HG03135 (cell line): ENCODE measurements around the gene GSTCD.

Experiments
- ATAC-seq: cut with Tn5 transposase; IDR thresholded peaks from one replicate; pipeline ENCODE4 v1.9.1; 2021; ENCODE audit warnings: mild to moderate bottlenecking, moderate library complexity; ENCODE audit not compliant: unreplicated experiment

The GSTCD gene

DNA sequence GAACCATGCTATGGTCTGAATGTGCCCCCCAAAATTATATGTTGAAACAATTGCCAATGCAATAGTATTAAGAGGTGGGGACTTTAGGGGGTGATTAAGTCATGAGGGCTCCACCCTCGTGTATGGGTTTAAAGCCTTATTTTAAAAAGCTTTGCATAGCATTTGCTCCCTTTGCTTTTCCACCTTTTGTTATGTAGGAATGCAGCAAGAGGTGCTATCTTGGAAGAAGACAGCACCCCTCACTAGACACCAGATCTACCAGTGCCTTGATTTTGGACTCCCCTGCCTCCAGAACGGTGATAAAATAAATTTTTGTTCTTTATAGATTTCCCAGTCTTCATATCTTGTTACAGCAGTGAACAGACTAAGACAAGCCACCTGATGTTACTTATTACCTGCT is 163.4 kb downstream of the GSTCD start:
- no peak for ATAC-seq

DNA sequence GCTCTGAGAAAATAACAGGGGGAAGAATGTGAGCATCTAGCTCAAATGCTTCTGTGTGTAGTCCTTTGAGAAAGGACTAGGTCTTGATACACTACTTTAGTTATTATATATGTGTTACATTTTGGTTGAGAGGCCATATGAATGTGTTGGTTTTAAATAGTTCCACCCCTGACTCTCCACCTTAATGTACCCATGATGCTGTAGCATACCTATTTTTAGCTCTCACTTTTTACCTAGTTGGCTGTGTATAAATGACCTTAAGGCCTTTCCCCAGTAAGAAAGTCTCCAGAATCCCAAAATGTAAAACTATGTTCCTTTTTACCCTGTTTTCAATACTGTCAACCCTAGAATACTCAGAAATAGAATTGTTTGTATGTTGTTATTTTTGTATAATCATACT is 166.6 kb downstream of the GSTCD start:
- ATAC-seq: no peak

DNA sequence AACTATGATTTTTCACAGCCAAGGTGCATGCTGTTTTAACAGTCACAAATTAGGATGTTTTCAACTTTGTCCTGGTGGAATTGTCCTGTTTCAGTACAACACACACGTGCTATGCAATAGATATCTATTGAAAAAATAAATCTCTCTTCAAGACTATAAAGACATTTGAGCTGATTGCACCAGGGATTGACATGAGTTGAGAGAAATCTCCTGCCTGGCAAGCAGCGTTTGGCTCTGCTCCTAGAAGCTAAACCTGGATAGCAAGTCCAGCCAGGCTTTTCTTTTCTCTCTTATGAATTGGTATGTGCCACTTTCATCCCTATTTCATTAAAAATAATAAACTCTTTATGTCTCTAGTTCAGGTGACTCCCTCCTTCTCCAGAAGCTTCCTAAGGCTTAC is 170.1 kb downstream of the GSTCD start:
- ATAC-seq: no peak

DNA sequence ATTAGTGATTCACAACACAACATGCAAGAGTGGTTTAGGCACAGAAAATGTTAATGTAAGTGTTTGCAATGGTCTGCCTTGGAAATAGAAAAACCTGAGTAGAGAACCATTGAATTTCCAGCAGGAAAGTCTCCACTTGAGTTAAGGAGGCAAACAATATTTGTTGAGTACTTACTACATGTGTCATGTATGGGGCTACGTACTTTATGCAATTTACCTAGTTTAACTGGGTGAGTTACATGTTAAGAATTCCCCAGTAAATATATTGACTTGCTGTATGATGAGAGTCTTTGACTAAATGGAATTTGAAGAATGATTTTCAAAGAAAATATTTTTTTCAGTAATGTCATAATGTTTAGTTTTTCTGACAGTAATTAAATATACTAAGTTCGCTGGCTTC is 178.9 kb downstream of the GSTCD start:
- ATAC-seq: no peak

DNA sequence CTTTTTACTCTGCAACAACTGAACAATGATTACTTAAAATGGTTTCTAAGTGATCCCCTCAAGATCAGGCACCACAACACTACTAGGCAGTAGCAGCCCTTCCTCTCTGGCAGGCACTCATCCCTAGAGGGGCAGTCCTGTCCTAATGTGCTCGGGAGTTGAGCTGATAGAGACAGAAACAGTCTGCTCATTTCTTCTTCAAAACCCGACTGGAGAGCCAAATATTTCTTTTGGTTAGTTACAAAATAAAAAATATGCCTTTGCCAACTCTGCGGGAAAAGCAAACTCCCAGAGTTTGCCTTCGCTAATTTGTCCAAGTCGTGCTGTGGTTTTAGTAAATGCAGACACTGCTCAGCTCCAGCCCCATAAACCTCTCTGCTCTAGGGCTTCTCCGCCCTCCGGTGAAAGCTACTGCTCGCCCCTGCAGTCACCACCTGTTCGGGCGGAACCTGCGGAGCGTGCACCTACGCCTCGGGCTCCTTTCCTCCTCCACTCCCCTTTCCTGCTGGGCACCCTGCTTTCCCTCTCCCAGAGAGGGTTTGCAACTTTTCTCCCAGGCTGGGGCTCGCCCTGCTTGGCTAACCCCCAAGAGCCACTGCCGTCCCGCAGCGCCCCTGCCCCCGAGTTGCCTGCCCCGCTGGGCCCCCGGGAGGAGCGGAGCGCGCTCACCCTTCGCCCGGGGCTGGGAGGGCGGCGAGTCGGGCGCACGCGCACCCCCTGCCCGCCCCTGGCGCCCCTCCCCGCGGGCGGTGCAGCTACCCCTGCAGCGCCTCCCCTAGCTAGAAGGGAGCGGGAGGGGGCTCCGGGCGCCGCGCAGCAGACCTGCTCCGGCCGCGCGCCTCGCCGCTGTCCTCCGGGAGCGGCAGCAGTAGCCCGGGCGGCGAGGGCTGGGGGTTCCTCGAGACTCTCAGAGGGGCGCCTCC is 186.3 kb downstream of the GSTCD start, which contains the start of gene NPNT:
NPNT (plus strand) TSS at position 812 of the 923 bp plus-strand sequence. CDS start 182 bp downstream, outside the sequence.
- peak; percentile 45 for ATAC-seq

DNA sequence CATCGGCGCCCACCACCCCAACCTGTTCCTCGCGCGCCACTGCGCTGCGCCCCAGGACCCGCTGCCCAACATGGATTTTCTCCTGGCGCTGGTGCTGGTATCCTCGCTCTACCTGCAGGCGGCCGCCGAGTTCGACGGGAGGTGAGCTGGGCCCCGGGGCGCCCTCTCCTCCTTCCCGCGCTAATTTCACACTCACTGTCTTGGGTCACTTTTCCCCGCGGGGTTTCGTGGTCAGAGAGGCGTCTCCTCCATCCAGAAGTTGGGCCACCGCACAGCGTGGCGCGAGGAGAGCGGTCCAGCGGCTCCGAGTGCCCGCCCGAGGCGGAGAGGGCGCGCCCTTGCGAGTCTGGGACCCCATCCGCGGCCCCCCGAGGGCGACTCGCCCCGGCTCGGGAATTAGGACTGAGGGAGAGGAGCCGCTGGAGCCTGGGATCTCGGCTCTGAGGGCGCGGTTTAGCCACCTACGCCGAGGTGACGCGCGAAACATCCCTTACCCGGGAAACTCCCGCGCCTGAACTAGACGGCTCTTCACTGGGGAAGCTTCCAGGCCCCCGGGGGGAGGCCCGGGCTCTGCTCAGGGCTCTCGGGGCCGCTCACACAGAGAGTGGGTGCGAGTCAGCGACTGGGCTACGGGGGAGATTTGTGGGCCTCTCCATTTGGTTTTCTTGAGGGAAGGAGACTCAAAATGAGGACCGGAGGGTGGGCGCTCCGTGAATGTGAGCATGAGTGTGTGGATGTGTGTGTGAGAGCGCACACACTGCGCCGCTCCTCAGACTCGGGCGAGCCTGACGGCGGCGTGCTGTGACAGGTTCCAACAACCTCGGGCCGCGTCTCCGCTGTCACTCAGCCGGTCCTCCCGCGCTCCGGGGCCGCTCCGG is 187.2 kb downstream of the GSTCD start:
- peak; percentile 27 for ATAC-seq

DNA sequence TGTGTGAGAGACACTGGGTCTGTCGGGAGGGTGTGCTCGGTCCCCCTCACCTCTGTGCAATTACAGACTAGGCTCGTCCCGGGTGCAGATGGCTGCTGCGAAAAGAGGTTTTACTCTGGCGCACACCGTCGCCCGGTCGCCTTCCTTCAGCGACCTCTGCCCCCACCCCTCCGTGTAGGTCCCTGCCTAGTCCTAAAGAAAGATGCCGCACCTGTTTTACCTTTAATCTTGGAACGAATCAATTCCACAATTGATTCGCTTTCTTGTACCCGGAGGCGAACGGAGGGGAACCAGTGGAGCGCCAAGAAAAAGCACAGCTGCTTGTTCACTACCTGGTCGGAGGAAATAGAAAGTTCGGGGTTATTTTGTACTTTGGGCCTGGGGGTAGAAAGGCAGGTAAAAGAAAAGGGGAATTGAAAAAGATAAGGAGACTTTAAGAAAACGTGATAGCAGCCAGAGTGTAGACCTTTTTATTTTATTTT is 187.9 kb downstream of the GSTCD start:
- ATAC-seq: peak; percentile 19
